Measurements from ENCODE around the gene SLF2. TPM values are rescaled to one million over a fixed set of nuclear protein-coding genes. Genes with fewer than 3 reads are reported as not detected.
"Not testable (repeated sequence)": the region's sequence is repeated elsewhere in the genome, so short reads cannot be mapped to it uniquely, and the experiment has no call there.

The SLF2 gene
- total and polyA plus RNA-seq, 4 donors = 4.0 to 18.8 (median 12.1) TPM

DNA sequence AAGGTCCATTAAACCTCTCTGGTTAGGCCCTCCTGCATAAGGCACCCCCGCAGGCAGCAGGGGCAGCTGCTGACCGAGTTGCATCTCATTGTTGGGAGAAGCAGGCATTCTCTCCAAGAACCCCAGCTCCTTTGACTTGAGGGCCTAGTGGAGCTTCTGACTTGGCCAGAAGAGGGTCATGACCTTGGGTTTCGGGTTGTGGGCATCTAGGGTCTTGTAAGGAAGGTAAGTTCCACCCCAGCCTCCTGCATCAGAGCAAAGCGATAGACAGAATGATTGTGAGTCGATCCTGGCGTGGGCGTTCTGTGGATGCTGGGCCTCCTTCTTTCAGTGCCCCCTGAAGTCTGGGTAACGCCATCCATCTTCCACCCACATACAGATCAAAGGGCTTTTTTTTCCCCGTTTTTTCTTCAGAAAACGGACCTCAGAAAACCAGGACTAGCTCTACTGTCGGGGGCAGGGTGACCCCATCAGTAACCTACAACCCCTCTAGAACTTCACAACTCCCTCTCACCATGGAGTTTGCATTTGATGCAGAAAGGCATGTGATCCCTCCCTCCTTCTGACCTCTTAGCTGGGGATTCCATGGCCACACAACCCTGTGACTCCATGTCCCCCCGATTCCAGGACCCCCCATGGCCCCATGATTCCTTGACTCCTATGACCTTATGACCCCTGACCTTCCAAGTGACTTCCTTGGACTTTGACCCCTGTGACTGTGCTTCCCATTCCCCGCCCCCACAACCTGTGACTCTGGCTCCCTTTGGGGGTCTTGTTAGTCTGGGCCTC is 59.5 kb downstream of the SLF2 start:
- H3K9me3 ChIP-seq (ENCODE audit: control insufficient read depth in 4 of 4, low read length in 3 of 4) = no peaks in the 10 kb centered on the region
- WGBS = 75% methylated on average over 13 of the region's 13 CpGs
- H3K4me1 ChIP-seq (ENCODE audit: control insufficient read depth in 4 of 4, insufficient read depth in 4 of 4, low read length in 3 of 4) = peaks cover 17 to 51% (median 39%) of the 10 kb centered on the region in 4 donors
- H3K9ac ChIP-seq (ENCODE audit: low read depth in 1 of 2, low read length in 2 of 2) = no peak overlapping the region
- peak overlapping the region; percentile 5 to 8 for H3K27ac ChIP-seq (ENCODE audit: low read depth in 1 of 2, low read length in 2 of 2)
- TF ChIP-seq NR2F2 (IDR thresholded peaks at IDR 0.05) (peak; percentile 86), HNF4A (conservative IDR thresholded peaks at IDR 0.05) (peak; percentile 35 to 58), SP1 (IDR thresholded peaks at IDR 0.05) (no peak)
- DNase-seq (ENCODE audit: low spot score) = no peak
- H3K36me3 ChIP-seq (ENCODE audit: control insufficient read depth in 4 of 4, insufficient read depth in 3 of 4, low read depth in 1 of 4, low read length in 3 of 4) = peaks cover 0 to 11% (median 1%) of the 10 kb centered on the region in 4 donors
- H3K27me3 ChIP-seq (ENCODE audit: control insufficient read depth in 4 of 4, insufficient read depth in 4 of 4, low read length in 3 of 4) = no peaks in the 10 kb centered on the region
- H3K4me3 ChIP-seq (ENCODE audit: low read depth in 1 of 3, low read length in 3 of 3) = peak overlapping the region in 1 of 3 donors; percentile 26

DNA sequence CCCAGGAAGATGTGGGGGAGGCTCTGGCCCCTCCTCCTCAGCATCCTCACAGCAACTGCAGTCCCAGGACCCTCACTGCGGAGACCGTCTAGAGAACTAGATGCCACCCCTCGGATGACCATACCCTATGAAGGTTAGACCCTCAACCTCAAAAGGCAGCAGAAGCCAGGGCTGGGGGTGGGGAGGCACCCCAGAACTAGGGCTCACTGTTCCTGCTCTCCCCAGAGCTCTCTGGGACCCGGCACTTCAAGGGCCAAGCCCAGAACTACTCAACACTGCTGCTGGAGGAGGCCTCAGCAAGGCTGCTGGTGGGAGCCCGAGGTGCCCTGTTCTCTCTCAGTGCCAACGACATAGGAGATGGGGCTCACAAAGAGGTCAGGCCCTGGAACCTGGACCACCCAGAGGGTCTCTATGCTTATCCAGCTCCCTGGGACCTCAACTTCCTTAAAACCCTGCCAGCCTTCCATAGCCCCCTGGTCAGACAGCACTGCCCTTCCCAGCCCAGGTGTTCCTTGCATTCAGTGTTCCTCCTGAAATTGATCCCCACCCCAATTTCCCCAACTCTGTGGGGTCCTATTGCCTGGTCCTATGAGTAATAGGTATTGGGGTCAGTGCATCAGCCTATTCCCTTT is 60.3 kb downstream of the SLF2 start:
- Histone ChIP-seq H3K9me3 (ENCODE audit: control insufficient read depth in 4 of 4, low read length in 3 of 4) (no peaks in the 10 kb centered on the region), H3K4me3 (ENCODE audit: low read depth in 1 of 3, low read length in 3 of 3) (no peak overlapping the region), H3K27me3 (ENCODE audit: control insufficient read depth in 4 of 4, insufficient read depth in 4 of 4, low read length in 3 of 4) (no peaks in the 10 kb centered on the region), H3K9ac (ENCODE audit: low read depth in 1 of 2, low read length in 2 of 2) (no peak overlapping the region), H3K4me1 (ENCODE audit: control insufficient read depth in 4 of 4, insufficient read depth in 4 of 4, low read length in 3 of 4) (peaks cover 17 to 50% (median 38%) of the 10 kb centered on the region in 4 donors), H3K36me3 (ENCODE audit: control insufficient read depth in 4 of 4, insufficient read depth in 3 of 4, low read depth in 1 of 4, low read length in 3 of 4) (peaks cover 0 to 18% (median 3%) of the 10 kb centered on the region in 4 donors), H3K27ac (ENCODE audit: low read depth in 1 of 2, low read length in 2 of 2) (no peak overlapping the region)
- TF ChIP-seq RXRA (IDR thresholded peaks at IDR 0.05) = no peak
- TF ChIP-seq JUND (IDR thresholded peaks at IDR 0.05) = no peak
- TF ChIP-seq, protein P1, sequence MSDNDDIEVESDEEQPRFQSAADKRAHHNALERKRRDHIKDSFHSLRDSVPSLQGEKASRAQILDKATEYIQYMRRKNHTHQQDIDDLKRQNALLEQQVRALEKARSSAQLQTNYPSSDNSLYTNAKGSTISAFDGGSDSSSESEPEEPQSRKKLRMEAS (IDR thresholded peaks at IDR 0.05) = no peak
- TF ChIP-seq FOXA1 (IDR thresholded peaks at IDR 0.05) = no peak
- no peak for TF ChIP-seq HNF4G (IDR thresholded peaks at IDR 0.05)
- DNase-seq (ENCODE audit: low spot score) = no peak
- WGBS = 95% methylated on average over 6 of the region's 6 CpGs

DNA sequence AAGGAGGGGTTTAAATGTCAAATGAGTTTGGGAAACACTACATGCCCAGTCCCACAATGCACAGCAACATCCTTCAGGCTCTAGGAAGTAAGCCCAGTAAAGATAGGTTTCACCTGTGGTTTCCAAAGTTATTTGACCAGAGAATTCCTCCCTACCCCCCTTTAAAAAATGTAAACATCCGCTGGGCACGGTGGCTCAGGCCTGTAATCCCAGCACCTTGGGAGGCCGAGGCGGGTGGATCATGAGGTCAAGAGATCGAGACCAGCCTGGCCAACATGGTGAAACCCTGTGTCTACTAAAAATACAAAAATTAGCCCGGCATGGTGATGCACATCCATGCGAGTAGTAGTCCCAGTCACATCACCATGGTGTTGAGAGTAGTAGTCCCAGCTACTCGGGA is 62.6 kb downstream of the SLF2 start:
- 82% methylated on average over 8 of the region's 8 CpGs for WGBS
- not testable (repeated sequence) for H3K27me3 ChIP-seq (ENCODE audit: control insufficient read depth in 4 of 4, insufficient read depth in 4 of 4, low read length in 3 of 4); H3K4me3 ChIP-seq (ENCODE audit: low read depth in 1 of 3, low read length in 3 of 3); H3K9ac ChIP-seq (ENCODE audit: low read depth in 1 of 2, low read length in 2 of 2); H3K9me3 ChIP-seq (ENCODE audit: control insufficient read depth in 4 of 4, low read length in 3 of 4); H3K27ac ChIP-seq (ENCODE audit: low read depth in 1 of 2, low read length in 2 of 2)
- H3K36me3 ChIP-seq (ENCODE audit: control insufficient read depth in 4 of 4, insufficient read depth in 3 of 4, low read depth in 1 of 4, low read length in 3 of 4) = peaks cover 6 to 39% (median 17%) of the 10 kb centered on the region in 4 donors
- peaks cover 12 to 30% (median 26%) of the 10 kb centered on the region in 4 donors for H3K4me1 ChIP-seq (ENCODE audit: control insufficient read depth in 4 of 4, insufficient read depth in 4 of 4, low read length in 3 of 4)
- peak; percentile 10 for DNase-seq (ENCODE audit: low spot score)

DNA sequence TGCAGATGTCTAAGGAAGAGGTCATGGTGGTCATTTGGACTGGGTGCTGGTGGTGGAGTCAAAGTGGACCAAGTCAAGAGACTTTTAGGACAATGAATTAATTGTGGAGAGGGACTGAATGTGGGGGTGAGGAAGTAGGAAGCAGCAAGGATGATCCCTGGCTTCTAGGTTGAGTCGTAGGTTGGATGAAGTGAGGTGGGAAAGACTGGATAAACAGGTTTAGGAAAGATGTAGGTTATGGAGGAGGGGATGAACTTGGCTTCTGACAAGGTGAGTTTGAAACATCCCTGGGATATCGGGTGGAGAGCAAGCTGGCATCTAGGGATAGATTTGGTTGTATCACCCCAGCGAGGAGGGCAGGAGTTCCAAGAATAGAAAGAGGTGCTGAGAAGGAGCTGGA is 64.1 kb downstream of the SLF2 start:
- Histone ChIP-seq H3K36me3 (ENCODE audit: control insufficient read depth in 4 of 4, insufficient read depth in 3 of 4, low read depth in 1 of 4, low read length in 3 of 4) (peaks cover 6 to 50% (median 28%) of the 10 kb centered on the region in 4 donors), H3K27me3 (ENCODE audit: control insufficient read depth in 4 of 4, insufficient read depth in 4 of 4, low read length in 3 of 4) (no peaks in the 10 kb centered on the region), H3K9me3 (ENCODE audit: control insufficient read depth in 4 of 4, low read length in 3 of 4) (no peaks in the 10 kb centered on the region), H3K27ac (ENCODE audit: low read depth in 1 of 2, low read length in 2 of 2) (no peak overlapping the region), H3K4me3 (ENCODE audit: low read depth in 1 of 3, low read length in 3 of 3) (no peak overlapping the region), H3K4me1 (ENCODE audit: control insufficient read depth in 4 of 4, insufficient read depth in 4 of 4, low read length in 3 of 4) (peaks cover 9 to 15% (median 12%) of the 10 kb centered on the region in 4 donors), H3K9ac (ENCODE audit: low read depth in 1 of 2, low read length in 2 of 2) (no peak overlapping the region)
- peak; percentile 6 for DNase-seq (ENCODE audit: low spot score)
- 92% methylated on average over 3 of the region's 3 CpGs for WGBS
- TF ChIP-seq HNF4G (IDR thresholded peaks at IDR 0.05) = no peak

Measured in liver (tissue), 9 donors.